Osteoblast (primary cell): ENCODE results near the gene GNB4. TPM values are rescaled to one million over a fixed set of nuclear protein-coding genes. Genes with fewer than 3 reads are reported as not detected.
A peak's percentile ranks its signal among the peaks of the same experiment; 100 is the strongest.

Source experiments
- DNase-seq: peaks from one replicate; pipeline ENCODE4 v3.0.0; 2011; ENCODE audit warnings: low spot score, mixed read lengths; ENCODE audit not compliant: insufficient read length; ENCODE audit errors: missing footprints
- H2AFZ ChIP-seq: 2 replicates; pipeline ENCODE4 v1.6.0; 2011; ENCODE audit warnings: mild to moderate bottlenecking, low read length
- H3K27ac ChIP-seq: 2 replicates; pipeline ENCODE4 v1.5.1; 2011; ENCODE audit warnings: mild to moderate bottlenecking, low read depth, low read length, moderate library complexity
- H3K27me3 ChIP-seq: 2 replicates; pipeline ENCODE4 v1.6.0; 2012; ENCODE audit warnings: mild to moderate bottlenecking, control low read depth, inconsistent platforms, low read length, moderate library complexity; ENCODE audit not compliant: insufficient read depth
- H3K36me3 ChIP-seq: 2 replicates; pipeline ENCODE4 v1.5.1; 2011; ENCODE audit warnings: mild to moderate bottlenecking, low read length, control low read depth, moderate library complexity; ENCODE audit not compliant: insufficient read depth
- H3K4me1 ChIP-seq: 2 replicates; pipeline ENCODE4 v1.5.1; 2011; ENCODE audit warnings: mild to moderate bottlenecking, low read length, control low read depth, moderate library complexity; ENCODE audit not compliant: insufficient read depth
- H3K4me2 ChIP-seq: 2 replicates; pipeline ENCODE4 v1.6.0; 2011; ENCODE audit warnings: mild to moderate bottlenecking, low read length; ENCODE audit not compliant: insufficient read depth
- H3K4me3 ChIP-seq: fragments of 200-600 bp; sonication (generic); 3 replicates; pipeline ENCODE4 v1.5.1; 2012; ENCODE audit warnings: mild to moderate bottlenecking, low read length, inconsistent platforms; ENCODE audit not compliant: insufficient read depth
- H3K79me2 ChIP-seq: 2 replicates; pipeline ENCODE4 v1.6.0; 2012; ENCODE audit warnings: mild to moderate bottlenecking, low read length, control low read depth, inconsistent platforms; ENCODE audit not compliant: insufficient read depth
- H3K9me3 ChIP-seq: 2 replicates; pipeline ENCODE4 v1.5.1; 2011; ENCODE audit warnings: low read depth, low read length, control low read depth
- H4K20me1 ChIP-seq: 2 replicates; pipeline ENCODE4 v1.6.0; 2012; ENCODE audit warnings: mild to moderate bottlenecking, low read length, control low read depth; ENCODE audit not compliant: insufficient read depth
- CTCF ChIP-seq: IDR thresholded peaks from 2 replicates; pipeline ENCODE4 v1.5.1; 2011; ENCODE audit warnings: mild to moderate bottlenecking, low read depth, low read length, moderate library complexity; ENCODE audit errors: extremely low read depth
- total RNA-seq: library from RNA; depleted of rRNA; stranded (reverse); fragments of >200 nt; gene quantifications from 2 replicates; pipeline ENCODE4 v1.2.3, GENCODE V29; 2012

Gene GNB4
- total RNA-seq, 1 donor, result 92.3 TPM

- H3K4me3 ChIP-seq, result peak overlapping the region; percentile 86
Measured at GRCh38 chr3:179452176-179452564, 900 bp upstream of the GNB4 start.

GRCh38 chr3:179450901-179451264, 387 bp downstream of the GNB4 start:
- Histone ChIP-seq H3K4me2 (peak overlapping the region; percentile 94), H3K9me3 (no peaks in the 10 kb centered on the region), H3K27me3 (no peaks in the 10 kb centered on the region), H3K27ac (peak overlapping the region; percentile 84), H3K4me3 (peak overlapping the region; percentile 86), H3K79me2 (peaks cover 50% of the 10 kb centered on the region), H4K20me1 (no peaks in the 10 kb centered on the region), H2AFZ (peak overlapping the region; percentile 84), H3K4me1 (peaks cover 18% of the 10 kb centered on the region), H3K36me3 (peaks cover 3% of the 10 kb centered on the region)
- no peak for TF ChIP-seq CTCF
- DNase-seq, result peak; percentile 80

More at GRCh38 chr3:179452176-179452564, 900 bp upstream of the GNB4 start:
- no peaks in the 10 kb centered on the region for H4K20me1 ChIP-seq
- H3K4me2 ChIP-seq, result peak overlapping the region; percentile 95
- peak overlapping the region; percentile 84 for H3K27ac ChIP-seq
- H3K9me3 ChIP-seq, result no peaks in the 10 kb centered on the region
- H3K36me3 ChIP-seq, result peaks cover 3% of the 10 kb centered on the region
- no peak for TF ChIP-seq CTCF
- peaks cover 18% of the 10 kb centered on the region for H3K4me1 ChIP-seq
- peak; percentile 91 for DNase-seq
- no peaks in the 10 kb centered on the region for H3K27me3 ChIP-seq
- H2AFZ ChIP-seq, result peak overlapping the region; percentile 97
- H3K79me2 ChIP-seq, result peaks cover 37% of the 10 kb centered on the region

GRCh38 chr3:179450261-179450701, 989 bp downstream of the GNB4 start:
- peaks cover 56% of the 10 kb centered on the region for H3K79me2 ChIP-seq
- peaks cover 3% of the 10 kb centered on the region for H3K36me3 ChIP-seq
- no peaks in the 10 kb centered on the region for H3K27me3 ChIP-seq
- H3K9me3 ChIP-seq, result no peaks in the 10 kb centered on the region
- peak; percentile 56 for DNase-seq
- H3K27ac ChIP-seq, result peak overlapping the region; percentile 84
- peak overlapping the region; percentile 94 for H3K4me2 ChIP-seq
- H3K4me1 ChIP-seq, result peaks cover 18% of the 10 kb centered on the region
- H3K4me3 ChIP-seq, result peak overlapping the region; percentile 86
- no peaks in the 10 kb centered on the region for H4K20me1 ChIP-seq
- no peak for TF ChIP-seq CTCF
- peak overlapping the region; percentile 84 for H2AFZ ChIP-seq

GRCh38 chr3:179449636-179450035, 1.6 kb downstream of the GNB4 start:
- peaks cover 62% of the 10 kb centered on the region for H3K79me2 ChIP-seq
- H3K4me1 ChIP-seq, result peaks cover 18% of the 10 kb centered on the region
- H3K36me3 ChIP-seq, result peaks cover 3% of the 10 kb centered on the region
- peak overlapping the region; percentile 94 for H3K4me2 ChIP-seq
- no peaks in the 10 kb centered on the region for H3K27me3 ChIP-seq
- peak overlapping the region; percentile 84 for H3K27ac ChIP-seq
- H2AFZ ChIP-seq, result peak overlapping the region; percentile 84
- H4K20me1 ChIP-seq, result no peaks in the 10 kb centered on the region
- TF ChIP-seq CTCF, result no peak
- H3K9me3 ChIP-seq, result no peaks in the 10 kb centered on the region
- peak overlapping the region; percentile 86 for H3K4me3 ChIP-seq
- DNase-seq, result peak; percentile 35
